PC-9 (cell line): ENCODE data around the gene PLA2R1. TPM values are rescaled to one million over a fixed set of nuclear protein-coding genes. Genes with fewer than 3 reads are reported as not detected.
"Not testable (repeated sequence)": the region's sequence is repeated elsewhere in the genome, so short reads cannot be mapped to it uniquely, and the experiment has no call there.

Experiments
- BruUV-seq: library from RNA; stranded (reverse); fragments of 400-500 nt; replicated peaks from 2 replicates; lab custom pipeline; 2021; lab: Mats Ljungman, UMichigan
- CTCF ChIA-PET: fragments of 300-600 bp; sonication (Branson Sonifier 250); formaldehyde crosslinking; loops from one replicate; lab custom pipeline; 2022; ENCODE audit warnings: antibody characterized with exemption; lab: Charles Lee
- POLR2A ChIA-PET: fragments of 300-600 bp; sonication (Branson Sonifier 250); formaldehyde crosslinking; loops from one replicate; lab custom pipeline; 2022; ENCODE audit warnings: antibody characterized with exemption; ENCODE audit not compliant: unreplicated experiment; lab: Charles Lee
- DNase-seq, 2 experiments: peaks; one replicate each; pipeline versions ENCODE4 v3.0.0 to v3.0.0-alpha.2; 2015 to 2022; ENCODE audit warnings: mixed read lengths in 1 of 2
- H2AFZ ChIP-seq: fragments of 200-600 bp; sonication (generic); 2 replicates; pipeline ENCODE4 v1.8.1; 2017; ENCODE audit warnings: antibody characterized with exemption
- H3F3A ChIP-seq: fragments of 200-600 bp; sonication (generic); 2 replicates; pipeline ENCODE4 v1.8.1; 2017; ENCODE audit warnings: antibody characterized with exemption, mild to moderate bottlenecking, low read depth; ENCODE audit not compliant: insufficient read depth
- H3K27ac ChIP-seq: fragments of 200-600 bp; sonication (generic); 2 replicates; pipeline ENCODE4 v1.6.1; 2016; ENCODE audit warnings: mixed run types
- H3K27me3 ChIP-seq: fragments of 200-600 bp; sonication (generic); 2 replicates; pipeline ENCODE4 v1.6.1; 2016; ENCODE audit warnings: low read depth, mixed run types; ENCODE audit not compliant: insufficient read depth
- H3K36me3 ChIP-seq: fragments of 200-600 bp; sonication (generic); 2 replicates; pipeline ENCODE4 v1.6.1; 2016; ENCODE audit warnings: low read depth, mixed run types
- H3K4me1 ChIP-seq: fragments of 200-600 bp; sonication (generic); replicated peaks from 2 replicates; pipeline ENCODE4 v1.6.1; 2016; ENCODE audit warnings: mixed run types; ENCODE audit not compliant: insufficient read depth
- H3K4me2 ChIP-seq: fragments of 200-600 bp; sonication (generic); 2 replicates; pipeline ENCODE4 v1.6.1; 2017; ENCODE audit warnings: mixed run types
- H3K4me3 ChIP-seq: fragments of 200-600 bp; sonication (generic); 2 replicates; pipeline ENCODE4 v1.6.1; 2016; ENCODE audit warnings: mixed run types
- H3K79me2 ChIP-seq: fragments of 200-600 bp; sonication (generic); 2 replicates; pipeline ENCODE4 v1.6.1; 2017; ENCODE audit warnings: low read depth, mixed run types
- H3K9me2 ChIP-seq: fragments of 200-600 bp; sonication (generic); 2 replicates; pipeline ENCODE4 v1.8.1; 2017; ENCODE audit warnings: mild to moderate bottlenecking; ENCODE audit not compliant: insufficient read depth
- H3K9me3 ChIP-seq: fragments of 200-600 bp; sonication (generic); 2 replicates; pipeline ENCODE4 v1.8.1; 2016; ENCODE audit warnings: low read depth; ENCODE audit not compliant: insufficient read depth
- H4K20me1 ChIP-seq: fragments of 200-600 bp; sonication (generic); 2 replicates; pipeline ENCODE4 v1.8.1; 2017; ENCODE audit not compliant: insufficient read depth
- EZH2 ChIP-seq: fragments of 200-600 bp; sonication (generic); IDR thresholded peaks from 2 replicates; pipeline ENCODE4 v1.8.0; 2017; ENCODE audit warnings: antibody characterized with exemption, low read depth
- intact Hi-C: fragments of 100-400 bp; cut with micrococcal nuclease; formaldehyde crosslinking; loops from one replicate; pipeline ENCODE4 v1.10.0; 2022; ENCODE audit not compliant: unreplicated experiment
- total RNA-seq: library from RNA; stranded (reverse); gene quantifications from 2 replicates; pipeline ENCODE4 v1.2.3, GENCODE V29; 2021
- TF ChIP-seq, protein P1 (sequence below): fragments of 200-600 bp; sonication (generic); conservative IDR thresholded peaks from 2 replicates; pipeline ENCODE4 v1.6.1; 2017; ENCODE audit warnings: mixed run types, antibody characterized with exemption, mild to moderate bottlenecking, moderate library complexity

PLA2R1 gene
- total RNA-seq, 1 experiment from 2014 or later, result 0.33 TPM

DNA sequence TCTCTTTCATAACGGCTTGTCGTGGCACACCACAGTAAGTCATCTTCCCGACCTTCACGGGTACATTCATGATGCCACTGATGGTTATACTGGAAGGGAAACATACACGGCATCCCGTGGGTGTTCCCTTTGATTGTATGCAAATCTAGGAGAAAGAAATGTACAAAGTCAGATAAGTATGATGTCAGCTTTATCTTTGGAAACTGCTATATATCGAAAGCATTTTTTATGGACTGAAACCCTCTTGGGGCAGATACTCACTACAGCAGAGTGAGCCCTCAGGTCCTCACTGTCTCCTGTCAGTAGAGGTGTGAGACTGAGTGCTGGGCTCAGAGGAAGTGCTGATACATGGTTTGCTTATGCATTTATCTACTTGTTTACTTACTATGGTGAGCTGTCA is 20.4 kb downstream of the PLA2R1 start:
- Histone ChIP-seq H3K4me2 (no peak overlapping the region), H4K20me1 (no peaks in the 10 kb centered on the region), H3K79me2 (no peaks in the 10 kb centered on the region), H3F3A (no peaks in the 10 kb centered on the region), H3K36me3 (no peaks in the 10 kb centered on the region), H3K4me1 (0 out of 2 replicates have a peak, but pooled peaks cover 6% of the 10 kb centered on the region), H3K9me3 (no peaks in the 10 kb centered on the region), H3K27me3 (no peaks in the 10 kb centered on the region), H2AFZ (no peak overlapping the region), H3K27ac (no peak overlapping the region), H3K4me3 (no peak overlapping the region), H3K9me2 (no peaks in the 10 kb centered on the region)
- POLR2A ChIA-PET, result no interaction called here
- no peak for TF ChIP-seq EZH2
- TF ChIP-seq, protein P1, sequence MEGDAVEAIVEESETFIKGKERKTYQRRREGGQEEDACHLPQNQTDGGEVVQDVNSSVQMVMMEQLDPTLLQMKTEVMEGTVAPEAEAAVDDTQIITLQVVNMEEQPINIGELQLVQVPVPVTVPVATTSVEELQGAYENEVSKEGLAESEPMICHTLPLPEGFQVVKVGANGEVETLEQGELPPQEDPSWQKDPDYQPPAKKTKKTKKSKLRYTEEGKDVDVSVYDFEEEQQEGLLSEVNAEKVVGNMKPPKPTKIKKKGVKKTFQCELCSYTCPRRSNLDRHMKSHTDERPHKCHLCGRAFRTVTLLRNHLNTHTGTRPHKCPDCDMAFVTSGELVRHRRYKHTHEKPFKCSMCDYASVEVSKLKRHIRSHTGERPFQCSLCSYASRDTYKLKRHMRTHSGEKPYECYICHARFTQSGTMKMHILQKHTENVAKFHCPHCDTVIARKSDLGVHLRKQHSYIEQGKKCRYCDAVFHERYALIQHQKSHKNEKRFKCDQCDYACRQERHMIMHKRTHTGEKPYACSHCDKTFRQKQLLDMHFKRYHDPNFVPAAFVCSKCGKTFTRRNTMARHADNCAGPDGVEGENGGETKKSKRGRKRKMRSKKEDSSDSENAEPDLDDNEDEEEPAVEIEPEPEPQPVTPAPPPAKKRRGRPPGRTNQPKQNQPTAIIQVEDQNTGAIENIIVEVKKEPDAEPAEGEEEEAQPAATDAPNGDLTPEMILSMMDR, result no peak
- BruUV-seq, result no TSS peak
- intact Hi-C loops, result no loop called here
- no peak for DNase-seq
- CTCF ChIA-PET, result no interaction called here

DNA sequence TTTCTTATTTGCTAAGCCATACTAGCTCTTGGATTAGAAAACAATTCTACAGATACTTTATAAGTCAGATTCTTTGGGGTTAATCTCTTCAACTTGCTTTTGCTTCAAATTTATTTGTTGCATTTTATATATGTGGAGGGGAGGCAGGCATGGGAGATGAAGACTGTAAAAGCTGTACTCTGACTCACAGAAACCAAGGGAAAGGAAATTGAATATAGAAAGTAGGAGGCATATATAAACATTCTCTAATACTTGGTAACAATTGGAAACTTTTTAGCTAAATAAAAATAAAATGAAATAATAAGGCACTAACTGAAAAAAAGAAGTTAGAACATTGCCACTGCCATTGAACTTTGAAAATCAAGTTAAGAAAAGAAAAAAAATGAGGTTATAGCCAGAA is 21.3 kb downstream of the PLA2R1 start:
- Histone ChIP-seq H4K20me1 (no peaks in the 10 kb centered on the region), H3F3A (no peaks in the 10 kb centered on the region), H3K36me3 (no peaks in the 10 kb centered on the region), H3K4me3 (no peak overlapping the region), H2AFZ (no peak overlapping the region), H3K27ac (no peak overlapping the region), H3K9me2 (no peaks in the 10 kb centered on the region), H3K9me3 (no peaks in the 10 kb centered on the region), H3K27me3 (no peaks in the 10 kb centered on the region), H3K4me2 (no peak overlapping the region), H3K79me2 (no peaks in the 10 kb centered on the region), H3K4me1 (0 out of 2 replicates have a peak, but pooled peaks cover 6% of the 10 kb centered on the region)
- intact Hi-C loops, result no loop called here
- TF ChIP-seq EZH2, result no peak
- TF ChIP-seq, protein P1, result no peak
- ChIA-PET CTCF (no interaction called here), POLR2A (no interaction called here)
- DNase-seq, result no peak
- BruUV-seq, result no TSS peak

DNA sequence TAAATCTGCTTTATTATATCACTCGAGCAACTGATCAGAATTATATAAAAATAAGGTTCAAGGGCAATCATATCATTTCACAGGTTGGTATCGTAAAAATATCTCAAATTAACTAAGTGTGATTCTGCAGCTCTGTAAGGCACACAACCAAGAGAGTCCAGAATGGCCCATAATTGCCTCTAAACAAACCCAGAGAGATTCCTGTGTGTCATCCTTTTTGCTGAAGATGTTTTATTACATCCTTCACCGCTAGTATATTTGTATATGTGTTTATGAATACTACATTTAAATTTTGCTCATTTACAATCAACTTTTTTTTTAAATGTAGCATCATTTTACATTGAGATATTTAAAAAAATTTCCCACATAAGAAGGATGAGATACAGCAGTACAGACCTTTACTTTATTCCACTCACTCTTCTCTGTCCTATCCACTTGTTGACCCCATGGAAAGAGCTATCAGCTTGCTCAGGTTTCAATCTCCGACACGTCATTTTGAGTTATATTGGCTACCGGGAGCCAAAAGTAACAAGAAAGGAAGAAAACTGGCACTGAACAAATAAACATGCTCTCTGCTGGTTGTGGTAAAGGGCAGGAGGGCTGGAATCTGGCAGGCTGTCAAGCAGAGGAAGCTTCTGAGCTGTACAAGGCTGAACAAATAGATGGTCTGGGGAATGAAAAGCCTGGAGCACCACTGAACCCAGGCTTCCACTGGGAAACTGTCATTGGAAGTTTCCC is 23.1 kb downstream of the PLA2R1 start:
- CTCF ChIA-PET, result no interaction called here

DNA sequence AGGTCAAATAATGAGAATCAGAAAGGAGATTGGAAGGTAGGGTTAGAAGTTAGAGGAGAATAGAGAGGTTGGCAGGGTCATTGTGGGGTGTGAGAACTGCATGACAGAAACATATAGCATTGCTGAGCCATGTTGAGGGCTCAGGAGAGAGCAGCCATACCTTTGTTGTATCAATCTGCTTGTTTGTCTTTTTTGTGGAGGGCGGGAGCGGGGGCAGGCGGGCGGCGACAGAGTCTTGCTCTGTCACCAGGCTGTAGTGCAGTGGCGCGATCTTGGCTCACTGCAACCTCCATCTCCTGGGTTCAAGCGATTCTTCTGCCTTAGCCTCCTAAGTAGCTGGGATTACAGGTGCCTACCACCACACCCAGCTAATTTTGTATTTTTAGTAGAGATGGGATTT is 23.8 kb downstream of the PLA2R1 start:
- H3K4me2 ChIP-seq, H4K20me1 ChIP-seq, H3K9me2 ChIP-seq, H3K9me3 ChIP-seq, H3F3A ChIP-seq, H3K27ac ChIP-seq, CTCF ChIA-PET, H3K4me1 ChIP-seq, POLR2A ChIA-PET, H2AFZ ChIP-seq, intact Hi-C loops, H3K27me3 ChIP-seq, H3K4me3 ChIP-seq, DNase-seq, H3K36me3 ChIP-seq, BruUV-seq, H3K79me2 ChIP-seq: not testable (repeated sequence)

More for the DNA sequence above, 23.1 kb downstream of the PLA2R1 start:
- Histone ChIP-seq H4K20me1 (no peaks in the 10 kb centered on the region), H3K9me3 (no peaks in the 10 kb centered on the region), H3K4me3 (no peak overlapping the region), H3K4me2 (no peak overlapping the region), H3K79me2 (no peaks in the 10 kb centered on the region), H3F3A (no peaks in the 10 kb centered on the region), H3K27ac (no peak overlapping the region), H3K36me3 (no peaks in the 10 kb centered on the region), H3K27me3 (no peaks in the 10 kb centered on the region), H3K4me1 (0 out of 2 replicates have a peak, but pooled peaks cover 6% of the 10 kb centered on the region), H3K9me2 (no peaks in the 10 kb centered on the region), H2AFZ (no peak overlapping the region)
- TF ChIP-seq, protein P1, result no peak
- TF ChIP-seq EZH2, result no peak
- POLR2A ChIA-PET, result no interaction called here
- intact Hi-C loops, result no loop called here
- DNase-seq, result no peak
- no TSS peak for BruUV-seq
